Activated CD8-positive, alpha-beta memory T cell treated with anti-CD3 and anti-CD28 coated beads, Interleukin-2, amount 50 U/mL, for 48 hours (primary cell): ENCODE data around the gene ZFHX2.
A peak's percentile ranks its signal among the peaks of the same experiment; 100 is the strongest.

Experiments used
- DNase-seq: peaks from one replicate; pipeline ENCODE4 v3.0.0-alpha.2; 2020

Gene ZFHX2

GRCh38 chr14:23559010-23559925 lies 7.7 kb upstream of the ZFHX2 start:
- DNase-seq: peak; percentile 90

- no peak for DNase-seq
Observed at GRCh38 chr14:23558346-23559009, 6.9 kb upstream of the ZFHX2 start.

GRCh38 chr14:23557946-23558345 lies 6.4 kb upstream of the ZFHX2 start:
- DNase-seq: no peak

GRCh38 chr14:23557521-23557920 lies 6.0 kb upstream of the ZFHX2 start:
- no peak for DNase-seq

- DNase-seq: no peak
Observed at GRCh38 chr14:23556700-23557440, 5.3 kb upstream of the ZFHX2 start.

GRCh38 chr14:23555882-23556699 lies 4.5 kb upstream of the ZFHX2 start, which contains the start of gene THTPA:
Gene THTPA (plus strand): TSS chr14:23556271. CDS start chr14:23556758, 487 bp downstream.
- peak; percentile 95 for DNase-seq

- DNase-seq: no peak
Observed at GRCh38 chr14:23555533-23555881, 3.9 kb upstream of the ZFHX2 start.

- DNase-seq: no peak
Observed at GRCh38 chr14:23550812-23551265, 726 bp downstream of the ZFHX2 start.

GRCh38 chr14:23550131-23550811 lies 1.3 kb downstream of the ZFHX2 start:
- no peak for DNase-seq

- no peak for DNase-seq
Observed at GRCh38 chr14:23548351-23549318, 2.9 kb downstream of the ZFHX2 start.

GRCh38 chr14:23547924-23548323 lies 3.6 kb downstream of the ZFHX2 start:
- DNase-seq: no peak

- no peak for DNase-seq
Observed at GRCh38 chr14:23546450-23547035, 5.0 kb downstream of the ZFHX2 start.

- DNase-seq: no peak
Observed at GRCh38 chr14:23545740-23546365, 5.7 kb downstream of the ZFHX2 start.

GRCh38 chr14:23544511-23545447 lies 6.8 kb downstream of the ZFHX2 start:
- no peak for DNase-seq

GRCh38 chr14:23543403-23543802 lies 8.2 kb downstream of the ZFHX2 start:
- no peak for DNase-seq

GRCh38 chr14:23542261-23542660 lies 9.3 kb downstream of the ZFHX2 start:
- DNase-seq: no peak

GRCh38 chr14:23540141-23540469 lies 11.5 kb downstream of the ZFHX2 start:
- DNase-seq: no peak

GRCh38 chr14:23539248-23540140 lies 12.1 kb downstream of the ZFHX2 start:
- no peak for DNase-seq
